HG02981 (cell line): ENCODE measurements around the gene VPREB1.
"Not testable (repeated sequence)": the region's sequence is repeated elsewhere in the genome, so short reads cannot be mapped to it uniquely, and the experiment has no call there.

ENCODE experiments used
- ATAC-seq: cut with Tn5 transposase; IDR thresholded peaks from one replicate; pipeline ENCODE4 v1.9.1; 2021; ENCODE audit warnings: mild to moderate bottlenecking, moderate library complexity; ENCODE audit not compliant: unreplicated experiment

VPREB1 gene

GRCh38 chr22:22245256-22245909, 797 bp downstream of the VPREB1 start:
- no peak for ATAC-seq

- no peak for ATAC-seq
Observed at GRCh38 chr22:22245935-22246525, 1.4 kb downstream of the VPREB1 start.

GRCh38 chr22:22246706-22247105, 2.1 kb downstream of the VPREB1 start:
- ATAC-seq = no peak

GRCh38 chr22:22248878-22249277, 4.3 kb downstream of the VPREB1 start:
- no peak for ATAC-seq

- not testable (repeated sequence) for ATAC-seq
Observed at GRCh38 chr22:22250651-22251050, 6.1 kb downstream of the VPREB1 start.

- ATAC-seq = not testable (repeated sequence)
Observed at GRCh38 chr22:22256133-22256532, 11.5 kb downstream of the VPREB1 start.

GRCh38 chr22:22258597-22259415, 14.2 kb downstream of the VPREB1 start:
- not testable (repeated sequence) for ATAC-seq

GRCh38 chr22:22260169-22260568, 15.6 kb downstream of the VPREB1 start:
- ATAC-seq = not testable (repeated sequence)

- ATAC-seq = not testable (repeated sequence)
Observed at GRCh38 chr22:22260586-22260985, 16.0 kb downstream of the VPREB1 start.

GRCh38 chr22:22262332-22263074, 17.9 kb downstream of the VPREB1 start:
- not testable (repeated sequence) for ATAC-seq

GRCh38 chr22:22263823-22264222, 19.2 kb downstream of the VPREB1 start:
- not testable (repeated sequence) for ATAC-seq

- not testable (repeated sequence) for ATAC-seq
Observed at GRCh38 chr22:22270036-22270676, 25.6 kb downstream of the VPREB1 start.

GRCh38 chr22:22277423-22277822, 32.8 kb downstream of the VPREB1 start:
- ATAC-seq = not testable (repeated sequence)

GRCh38 chr22:22284962-22285756, 40.6 kb downstream of the VPREB1 start:
- ATAC-seq = not testable (repeated sequence)

- ATAC-seq = not testable (repeated sequence)
Observed at GRCh38 chr22:22286390-22287105, 42.0 kb downstream of the VPREB1 start.

GRCh38 chr22:22287106-22287626, 42.6 kb downstream of the VPREB1 start:
- not testable (repeated sequence) for ATAC-seq

- ATAC-seq = not testable (repeated sequence)
Observed at GRCh38 chr22:22289666-22290065, 45.1 kb downstream of the VPREB1 start.

- not testable (repeated sequence) for ATAC-seq
Observed at GRCh38 chr22:22291129-22291806, 46.7 kb downstream of the VPREB1 start.
